ENCODE measurements around the gene NCKAP5.

- no peak for TF ChIP-seq EZH2 (IDR thresholded peaks at IDR 0.05; ENCODE audit: low read depth)
- no peak for TF ChIP-seq CTCF (conservative IDR thresholded peaks at IDR 0.05)
Observed at GRCh38 chr2:132716954-132717353, 851.3 kb downstream of the NCKAP5 start.
